GM21737 (cell line): ENCODE data around the gene DAAM1.

Source experiments
- ATAC-seq: cut with Tn5 transposase; IDR thresholded peaks from one replicate; pipeline ENCODE4 v1.9.1; 2021; ENCODE audit warnings: mild to moderate bottlenecking, moderate library complexity; ENCODE audit not compliant: unreplicated experiment

DAAM1 gene

DNA sequence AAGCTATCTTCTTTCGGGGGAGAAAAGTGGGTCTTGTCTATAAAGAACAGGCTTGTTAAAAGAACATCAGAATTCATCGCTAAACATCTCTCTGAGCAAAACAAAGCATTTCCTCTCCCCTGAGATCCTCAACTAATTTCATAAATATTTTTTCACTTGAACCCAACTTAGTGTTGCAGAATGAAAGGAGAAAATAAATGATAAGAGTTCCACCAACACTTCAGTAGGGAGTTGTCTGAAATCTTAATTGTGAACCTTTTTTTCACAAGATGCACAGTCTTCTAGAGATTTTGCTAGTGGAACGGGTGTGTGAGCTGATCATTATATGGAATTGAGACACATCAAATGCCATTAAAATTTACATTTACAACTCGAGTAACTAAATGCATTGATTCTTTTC, 1.3 kb upstream of the DAAM1 start:
- ATAC-seq, result no peak

- ATAC-seq, result peak; percentile 3
These were observed 536 bp upstream of the DAAM1 start for GRCh38 chr14:59187802-59188460.

DNA sequence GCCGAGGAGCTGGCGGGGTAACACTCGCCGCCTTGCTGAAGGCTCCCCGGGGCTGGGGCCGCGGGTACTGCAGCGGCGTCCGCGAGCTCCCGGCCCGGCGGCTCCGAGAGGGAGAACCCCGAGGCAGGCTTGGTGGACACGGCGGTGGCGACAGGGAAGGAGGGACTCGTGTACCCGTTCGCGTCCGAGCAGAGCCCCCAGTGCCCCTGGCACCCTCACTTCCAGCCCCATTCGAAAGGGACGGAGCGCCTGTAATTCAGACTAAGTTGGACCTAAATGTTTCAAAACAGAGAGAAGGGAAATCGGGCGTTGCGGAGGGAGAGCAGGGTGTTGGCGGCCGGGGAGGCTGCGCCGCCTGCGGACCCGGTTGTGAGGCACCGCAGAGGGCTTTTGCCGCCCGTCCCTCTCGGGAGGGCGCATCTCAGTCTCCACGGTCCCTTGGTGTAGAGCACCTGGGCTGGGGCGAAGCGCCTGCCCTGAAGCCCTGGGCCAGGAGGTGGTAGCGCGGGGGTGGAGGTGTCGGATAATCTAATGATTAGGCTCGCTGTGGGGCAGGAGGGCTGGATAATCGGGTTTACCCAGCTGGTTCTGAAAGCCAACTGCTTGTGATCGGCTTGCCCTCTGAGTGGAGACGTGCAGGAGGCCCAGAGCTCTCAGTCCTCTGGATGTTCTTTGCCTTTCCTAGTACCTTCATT, 771 bp downstream of the DAAM1 start:
- ATAC-seq, result peak; percentile 21

- peak; percentile 41 for ATAC-seq
These were observed 1.4 kb downstream of the DAAM1 start for GRCh38 chr14:59189786-59190368.

- no peak for ATAC-seq
These were observed 1.9 kb downstream of the DAAM1 start for GRCh38 chr14:59190372-59190771.

DNA sequence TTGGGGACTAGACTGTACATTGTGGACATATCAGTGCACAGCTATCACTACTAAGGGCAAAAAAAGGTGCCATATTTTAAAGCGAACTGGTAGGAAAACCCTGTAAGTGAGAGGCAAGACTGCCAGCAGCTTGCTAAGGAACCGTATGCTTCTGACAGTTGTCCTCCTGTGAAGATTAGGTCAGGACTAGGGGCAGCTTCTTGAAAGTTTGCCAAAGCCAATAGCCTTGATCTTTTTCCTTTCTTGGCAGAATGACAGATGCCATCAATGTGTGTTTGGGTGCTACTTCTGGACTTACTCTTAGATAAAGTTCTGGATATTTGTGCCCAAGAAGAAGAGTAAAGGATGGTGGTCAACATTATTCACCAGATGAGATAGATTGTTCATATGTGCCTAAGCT, 7.4 kb downstream of the DAAM1 start:
- no peak for ATAC-seq

GRCh38 chr14:59197695-59198262, 9.3 kb downstream of the DAAM1 start:
- no peak for ATAC-seq

DNA sequence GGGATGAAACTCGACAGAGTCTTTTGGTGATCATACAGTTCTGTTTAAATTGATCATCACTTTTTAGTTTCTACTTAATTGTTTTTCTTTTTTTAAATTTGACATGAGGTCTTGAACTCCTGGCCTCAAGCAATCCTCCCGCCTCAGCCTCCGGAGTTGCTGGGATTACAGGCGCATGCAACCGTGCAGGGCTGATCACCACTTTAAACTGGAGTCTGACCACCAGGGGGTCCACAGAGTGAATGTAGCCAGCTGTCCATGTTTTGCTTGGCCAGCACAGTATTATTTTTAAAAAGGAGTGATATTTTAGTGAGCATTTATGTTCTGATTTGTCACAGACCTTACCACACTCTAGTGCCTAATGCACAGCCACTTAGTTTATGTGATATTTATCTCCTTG, 10.7 kb downstream of the DAAM1 start:
- ATAC-seq, result no peak

DNA sequence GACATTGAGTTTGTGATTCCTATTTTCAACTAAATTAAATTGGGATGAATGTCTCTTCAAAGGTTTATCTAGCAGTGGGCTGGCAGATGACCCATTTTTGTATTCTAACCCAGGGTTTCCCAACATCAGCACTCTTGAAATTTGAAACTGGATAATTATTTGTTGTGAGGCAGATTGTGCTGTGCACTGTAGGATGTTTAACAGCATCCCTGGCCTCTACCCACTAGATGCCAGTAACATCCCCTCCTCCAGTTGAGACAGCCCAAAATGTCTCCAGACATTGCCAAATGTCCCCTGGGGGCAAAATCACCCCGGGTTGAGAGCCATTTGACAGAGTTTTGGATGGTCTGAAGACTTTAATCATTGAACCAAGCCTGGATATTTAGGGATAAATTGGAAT, 11.1 kb downstream of the DAAM1 start:
- no peak for ATAC-seq

DNA sequence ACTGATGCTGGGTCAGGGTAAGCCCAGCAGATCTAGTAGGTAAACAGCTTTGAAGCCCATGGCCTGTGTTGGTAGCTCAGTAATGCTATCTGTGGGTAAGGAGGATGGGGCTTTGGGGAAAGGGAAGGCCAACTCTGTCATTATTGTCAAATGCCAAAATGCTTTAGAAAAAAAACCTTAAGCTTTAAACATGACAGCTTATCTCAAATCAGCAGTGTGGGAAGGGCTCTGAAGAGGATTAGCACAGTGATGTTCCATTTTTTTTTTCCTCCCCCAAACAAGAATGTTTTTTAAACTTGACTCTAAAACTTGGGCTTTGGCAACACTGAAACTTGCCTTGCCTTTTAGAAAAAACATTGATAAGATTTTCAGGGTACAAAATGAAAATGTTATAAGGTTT, 11.7 kb downstream of the DAAM1 start:
- ATAC-seq, result no peak

DNA sequence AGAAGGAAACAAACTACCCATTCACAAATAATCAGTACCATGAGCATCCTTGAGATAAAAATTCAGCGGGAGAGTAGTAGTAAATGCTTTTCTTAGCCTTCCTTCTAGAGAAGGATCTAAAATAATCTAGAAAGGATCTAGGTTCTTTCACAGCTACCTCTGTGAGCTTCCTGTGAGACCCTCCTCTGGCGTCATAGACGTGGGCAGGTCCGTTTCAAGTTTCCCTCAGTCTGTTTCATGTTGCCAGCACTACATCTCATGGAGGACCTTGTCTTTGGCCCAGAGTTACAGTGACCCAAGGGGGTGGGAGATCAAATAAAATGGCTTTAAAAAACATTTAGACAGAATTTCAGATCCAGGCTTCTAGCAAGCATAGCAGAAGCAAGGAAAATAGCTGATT, 13.6 kb downstream of the DAAM1 start:
- ATAC-seq, result no peak

DNA sequence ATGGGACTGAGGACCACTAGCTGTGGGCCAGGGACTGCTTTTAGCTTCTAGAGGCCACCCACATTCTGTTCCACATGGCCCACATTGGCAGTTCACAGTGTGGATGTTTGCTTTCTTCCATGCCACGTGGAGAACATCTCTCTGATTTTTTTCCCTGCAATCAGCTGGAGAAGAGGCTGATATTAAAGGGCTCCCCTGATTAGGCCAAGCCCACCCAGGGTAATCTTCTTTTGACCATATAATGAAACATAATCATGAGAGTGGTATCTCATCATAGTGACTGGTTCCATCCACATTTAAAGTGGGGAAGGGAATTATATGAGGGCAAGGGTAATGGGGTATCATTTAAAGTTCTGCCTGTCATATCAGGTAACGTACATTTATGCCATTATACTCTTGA, 15.8 kb downstream of the DAAM1 start:
- ATAC-seq, result no peak

GRCh38 chr14:59206892-59207291, 18.4 kb downstream of the DAAM1 start:
- no peak for ATAC-seq

- no peak for ATAC-seq
These were observed 19.1 kb downstream of the DAAM1 start for GRCh38 chr14:59207506-59207933.

DNA sequence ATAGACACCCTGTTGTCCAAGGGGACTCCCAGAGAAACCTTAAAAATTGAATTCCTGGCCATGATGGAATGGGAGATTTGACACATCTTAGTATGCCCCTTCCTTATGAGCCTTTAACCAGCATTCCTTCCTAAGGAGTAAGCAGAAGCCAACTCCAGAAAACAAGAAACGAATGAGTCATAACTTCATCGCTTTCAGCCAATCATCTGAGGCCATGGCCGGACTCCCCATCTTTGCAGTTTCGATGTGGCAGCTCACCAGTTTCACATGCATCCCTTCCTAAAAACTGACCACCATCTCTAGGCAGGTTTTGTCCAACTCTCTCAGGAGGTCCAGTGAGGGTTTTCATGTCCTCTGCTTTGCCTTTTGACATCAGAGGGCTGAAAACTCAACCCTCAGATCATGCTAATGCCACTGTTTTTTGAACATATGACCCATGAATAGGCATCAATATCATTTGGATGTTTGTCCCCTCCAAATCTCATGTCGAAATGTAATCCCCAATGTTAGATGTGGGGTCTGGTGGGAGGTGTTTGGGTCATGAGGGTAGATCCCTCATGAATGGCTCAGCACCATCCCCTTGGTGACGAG, 19.9 kb downstream of the DAAM1 start:
- no peak for ATAC-seq

- no peak for ATAC-seq
These were observed 20.5 kb downstream of the DAAM1 start for GRCh38 chr14:59208954-59209353.

DNA sequence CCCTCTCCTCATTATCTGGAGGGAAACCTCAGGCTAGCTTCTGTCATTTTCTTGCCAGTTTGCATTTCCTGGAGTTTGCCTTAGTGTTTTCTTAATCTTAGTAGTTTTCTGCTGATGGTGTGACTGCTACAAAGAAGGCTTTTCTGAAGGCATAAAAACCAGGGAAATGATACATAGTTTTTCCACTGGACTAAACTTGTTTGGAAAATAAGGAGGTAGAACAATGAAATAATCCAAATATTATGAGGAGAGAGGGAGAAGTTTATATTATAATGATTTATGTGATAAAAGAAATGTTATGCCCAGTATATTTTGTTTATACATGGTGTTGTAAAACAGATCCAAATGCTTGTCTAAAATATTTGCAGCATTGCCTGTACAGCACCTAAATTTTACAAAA, 22.2 kb downstream of the DAAM1 start:
- no peak for ATAC-seq

- no peak for ATAC-seq
These were observed 25.2 kb downstream of the DAAM1 start for GRCh38 chr14:59213368-59214315.

GRCh38 chr14:59214702-59215302, 26.3 kb downstream of the DAAM1 start:
- peak; percentile 71 for ATAC-seq

DNA sequence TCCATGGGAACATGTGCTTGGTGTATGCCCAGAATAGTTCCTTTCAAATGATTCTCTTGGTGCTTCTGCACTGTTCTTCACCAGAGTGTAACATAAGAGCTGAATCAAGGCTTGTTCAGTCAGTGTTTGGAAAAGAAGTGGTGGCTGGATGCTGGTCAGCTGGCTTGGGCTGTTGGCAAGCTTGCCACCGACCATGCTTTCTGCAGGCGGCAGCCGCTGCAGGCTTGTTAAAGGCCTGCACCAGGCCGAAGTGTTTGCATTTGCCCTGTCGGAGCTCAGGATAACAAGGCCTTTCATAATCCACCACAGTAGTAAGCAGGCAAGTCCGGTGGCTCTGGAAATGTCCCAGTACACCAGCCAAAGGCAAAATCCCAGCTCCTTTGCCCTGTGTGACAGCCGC, 26.9 kb downstream of the DAAM1 start:
- no peak for ATAC-seq
